ENCODE data around the gene FBXO33. TPM values are rescaled to one million over a fixed set of nuclear protein-coding genes. Genes with fewer than 3 reads are reported as not detected.

The FBXO33 gene
- total RNA-seq, 1 experiment from 2014 or later: 6.6 TPM

- ChIA-PET CTCF (no interaction called here), POLR2A (interaction anchor here (0.6 kb wide), 1 partner anchor 165 kb away, joined by 6 read pairs; no protein-coding TSS in a partner anchor)
- no peak overlapping the region for H3K4me3 ChIP-seq (ENCODE audit: low read depth in 2 of 2, low read length in 2 of 2)
- intact Hi-C loops (cut with micrococcal nuclease; ENCODE audit: unreplicated experiment) (loop anchor here (5.0 kb wide), 2 partner anchors 202 to 327 kb away; partner anchors contain the start of gene MIA2), in situ Hi-C loops (cut with HindIII; ENCODE audit: low pct_unique_long_range_greater_than_20kb, low sequenced_read_pairs) (no loop called here)
- BruUV-seq (replicated peaks): no TSS peak
- peaks cover 12% of the 10 kb centered on the region for H3K4me1 ChIP-seq (ENCODE audit: control insufficient read depth, insufficient read depth, low read length)
- H3K36me3 ChIP-seq (ENCODE audit: control insufficient read depth, insufficient read depth, low read length): no peaks in the 10 kb centered on the region; the same call in 1 of the 2 replicates
- no peak for ATAC-seq
- no peak for DNase-seq (ENCODE audit: low read depth, low spot score)
- H3K9me3 ChIP-seq (ENCODE audit: control insufficient read depth, insufficient read depth, low read depth, low read length): no peaks in the 10 kb centered on the region
- no peaks in the 10 kb centered on the region for H3K27me3 ChIP-seq (ENCODE audit: control insufficient read depth, insufficient read depth, low read length)
- H3K27ac ChIP-seq (ENCODE audit: low read length): no peak overlapping the region
- no peak for TF ChIP-seq REST (IDR thresholded peaks at IDR 0.05; ENCODE audit: insufficient read depth in 1 of 2, low read depth in 2 of 2, low read length in 1 of 2)
- no peak for TF ChIP-seq POLR2AphosphoS5 (IDR thresholded peaks at IDR 0.05; ENCODE audit: low read depth, low read length)
- no peak for TF ChIP-seq TCF7L2 (IDR thresholded peaks at IDR 0.05; ENCODE audit: low read depth, low read length)
- TF ChIP-seq SIN3A (IDR thresholded peaks at IDR 0.05; ENCODE audit: borderline replicate concordance, insufficient read depth, low read depth, low read length): no peak
- no peak for TF ChIP-seq CTCF (IDR thresholded peaks at IDR 0.05)
Measured at GRCh38 chr14:39434401-39434800, 2.2 kb upstream of the FBXO33 start.

GRCh38 chr14:39433452-39433813 lies 1.2 kb upstream of the FBXO33 start:
- H3K4me1 ChIP-seq (ENCODE audit: control insufficient read depth, insufficient read depth, low read length): peaks cover 12% of the 10 kb centered on the region
- TSS peak; percentile 88 for BruUV-seq (replicated peaks)
- in situ Hi-C loops (cut with HindIII; ENCODE audit: low pct_unique_long_range_greater_than_20kb, low sequenced_read_pairs) (no loop called here), intact Hi-C loops (cut with micrococcal nuclease; ENCODE audit: unreplicated experiment) (loop anchor here (5.0 kb wide), 2 partner anchors 201 to 326 kb away; partner anchors contain the start of gene MIA2)
- H3K27ac ChIP-seq (ENCODE audit: low read length): peak overlapping the region; percentile 88
- DNase-seq (ENCODE audit: low read depth, low spot score) (no peak), ATAC-seq (no peak)
- no peaks in the 10 kb centered on the region; the same call in 1 of the 2 replicates for H3K36me3 ChIP-seq (ENCODE audit: control insufficient read depth, insufficient read depth, low read length)
- no peaks in the 10 kb centered on the region for H3K9me3 ChIP-seq (ENCODE audit: control insufficient read depth, insufficient read depth, low read depth, low read length)
- H3K4me3 ChIP-seq (ENCODE audit: low read depth in 2 of 2, low read length in 2 of 2): peak overlapping the region; percentile 72 to 88
- TF ChIP-seq SIN3A (IDR thresholded peaks at IDR 0.05; ENCODE audit: borderline replicate concordance, insufficient read depth, low read depth, low read length) (no peak), REST (IDR thresholded peaks at IDR 0.05; ENCODE audit: insufficient read depth in 1 of 2, low read depth in 2 of 2, low read length in 1 of 2) (no peak), POLR2AphosphoS5 (IDR thresholded peaks at IDR 0.05; ENCODE audit: low read depth, low read length) (no peak), TCF7L2 (IDR thresholded peaks at IDR 0.05; ENCODE audit: low read depth, low read length) (no peak), CTCF (IDR thresholded peaks at IDR 0.05) (no peak)
- ChIA-PET CTCF (interaction anchor here (0.7 kb wide), 1 partner anchor 52 kb away, joined by 5 read pairs; no protein-coding TSS in a partner anchor), POLR2A (interaction anchor here (0.6 to 0.7 kb wide), 2 partner anchors 164 to 616 kb away, joined by 4 to 6 read pairs; no protein-coding TSS in a partner anchor)
- no peaks in the 10 kb centered on the region for H3K27me3 ChIP-seq (ENCODE audit: control insufficient read depth, insufficient read depth, low read length)
